Fibroblast of the conjunctiva (primary cell): Measurements from ENCODE around the gene ATP8B2.
"Not testable (repeated sequence)": the region's sequence is repeated elsewhere in the genome, so short reads cannot be mapped to it uniquely, and the experiment has no call there.

Experiments used
- DNase-seq: peaks from one replicate; pipeline ENCODE4 v3.0.0-alpha.2; 2010; ENCODE audit warnings: low read depth

The ATP8B2 gene

GRCh38 chr1:154347961-154348360 lies 22.6 kb downstream of the ATP8B2 start:
- DNase-seq: no peak

GRCh38 chr1:154348429-154349076 lies 23.2 kb downstream of the ATP8B2 start:
- no peak for DNase-seq

GRCh38 chr1:154349121-154349520 lies 23.8 kb downstream of the ATP8B2 start:
- DNase-seq: no peak

DNA sequence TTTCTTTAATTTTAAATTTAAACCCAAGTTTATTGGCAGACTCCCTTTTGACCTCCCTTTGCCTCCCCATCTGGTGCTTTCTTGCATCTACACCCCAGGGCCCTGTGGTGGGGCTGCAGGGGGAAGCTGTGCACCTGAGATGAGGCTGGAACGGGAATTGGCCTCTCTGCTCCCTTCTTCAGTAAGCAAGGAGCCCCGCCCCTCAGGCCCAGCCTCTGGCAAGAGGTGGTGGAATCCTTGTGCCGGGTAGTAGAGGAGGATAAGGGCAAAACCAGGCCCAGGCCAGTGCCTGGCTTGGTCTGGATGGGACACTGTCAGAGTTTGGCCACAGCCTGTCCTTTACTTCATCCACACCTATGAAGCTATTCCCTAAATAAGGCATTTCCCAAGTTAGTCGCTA lies 25.1 kb downstream of the ATP8B2 start:
- DNase-seq: no peak

DNA sequence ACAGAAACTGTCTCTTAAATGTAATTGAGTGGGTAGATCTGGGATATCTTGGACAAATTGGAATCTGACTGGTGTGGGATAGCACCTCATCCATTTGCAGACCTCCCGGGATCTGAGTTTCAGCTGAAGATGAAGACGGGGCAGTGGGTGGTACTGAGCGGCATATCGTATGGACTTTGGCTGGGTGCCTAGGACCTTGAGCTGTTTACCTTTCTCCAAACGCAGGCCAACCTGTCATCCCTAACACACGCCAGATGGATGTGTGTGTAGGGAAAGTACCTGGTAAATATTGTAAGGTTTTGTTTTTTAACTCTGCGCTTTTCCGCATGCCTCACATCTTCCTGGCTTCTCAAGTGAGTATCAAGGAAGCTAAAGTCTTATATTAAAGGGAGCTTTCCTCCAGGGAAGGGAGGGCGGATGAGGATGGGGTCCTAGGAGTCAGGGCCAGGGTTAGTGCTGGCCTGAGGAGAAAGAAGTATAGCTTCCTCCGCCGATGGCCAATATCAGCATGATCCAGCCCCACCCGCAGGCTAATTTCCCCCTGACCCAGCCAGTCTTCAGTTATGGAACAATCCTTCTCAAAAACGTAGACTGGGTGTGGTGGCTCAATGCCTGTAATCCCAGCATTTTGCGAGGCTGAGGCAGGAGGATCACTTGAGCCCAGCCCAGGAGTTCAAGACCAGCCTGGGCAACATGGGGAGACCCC lies 26.2 kb downstream of the ATP8B2 start:
- no peak for DNase-seq

DNA sequence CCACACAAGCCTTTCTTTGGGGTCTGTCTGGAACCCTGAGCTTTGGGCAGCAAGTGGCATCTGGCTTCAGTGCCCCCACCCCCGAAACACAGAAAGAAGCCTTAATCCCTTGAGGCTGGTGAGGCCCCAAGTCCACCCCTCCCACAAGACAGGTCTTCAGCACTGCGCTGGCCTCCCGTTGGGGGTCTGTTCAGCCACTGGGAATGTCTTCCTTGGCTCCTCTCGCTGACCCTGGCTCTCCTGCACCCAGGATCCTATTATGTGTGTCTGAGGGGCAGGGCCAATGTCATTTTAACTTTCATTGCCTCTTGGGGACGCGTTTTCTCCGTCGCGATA lies 26.9 kb downstream of the ATP8B2 start:
- no peak for DNase-seq

DNA sequence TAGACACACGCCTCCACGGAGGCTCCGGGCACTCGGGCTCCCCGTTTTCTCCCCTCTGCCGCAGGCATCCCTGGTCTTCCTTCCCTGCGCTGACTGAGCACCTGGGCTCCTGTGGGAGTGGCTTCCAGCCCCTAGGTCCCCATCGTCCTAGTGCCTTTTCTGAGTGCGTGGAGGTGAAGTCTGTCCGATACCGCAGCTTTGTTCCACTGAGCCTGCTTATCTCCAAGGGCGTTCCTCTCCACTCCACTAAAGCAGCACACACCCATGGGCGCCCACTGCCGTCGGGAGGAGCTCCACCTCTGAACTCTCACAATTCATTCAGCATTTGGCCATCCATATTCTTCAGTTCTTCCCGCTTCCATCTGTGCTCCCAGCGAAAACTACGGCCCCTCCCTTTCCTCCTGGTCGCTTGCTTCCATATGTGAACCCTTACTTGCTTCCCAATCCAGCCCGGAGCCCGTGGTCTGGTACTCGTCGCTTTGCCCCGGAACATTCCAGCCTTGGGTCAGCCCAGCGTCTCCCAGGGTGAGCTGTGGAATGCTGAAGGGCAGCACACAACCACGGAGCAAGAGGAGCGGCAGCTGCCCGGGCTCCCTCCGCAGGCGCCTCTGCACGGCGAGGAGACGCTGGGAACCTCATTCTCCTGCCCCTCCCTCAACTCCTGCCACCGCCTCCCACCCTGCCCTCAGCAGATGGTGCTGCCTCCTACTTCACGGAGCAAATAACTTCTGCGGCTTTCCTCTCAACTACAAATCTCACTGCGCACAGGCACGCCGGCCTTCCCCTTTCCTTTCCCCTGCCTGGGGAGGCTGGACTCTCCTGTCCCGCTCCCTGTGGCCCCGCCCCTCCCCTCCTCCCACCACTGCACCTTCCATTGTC lies 27.5 kb downstream of the ATP8B2 start:
- no peak for DNase-seq

- DNase-seq: peak; percentile 46
Measured at GRCh38 chr1:154353460-154353904, 28.2 kb downstream of the ATP8B2 start.

GRCh38 chr1:154353966-154354365 lies 28.6 kb downstream of the ATP8B2 start:
- no peak for DNase-seq

DNA sequence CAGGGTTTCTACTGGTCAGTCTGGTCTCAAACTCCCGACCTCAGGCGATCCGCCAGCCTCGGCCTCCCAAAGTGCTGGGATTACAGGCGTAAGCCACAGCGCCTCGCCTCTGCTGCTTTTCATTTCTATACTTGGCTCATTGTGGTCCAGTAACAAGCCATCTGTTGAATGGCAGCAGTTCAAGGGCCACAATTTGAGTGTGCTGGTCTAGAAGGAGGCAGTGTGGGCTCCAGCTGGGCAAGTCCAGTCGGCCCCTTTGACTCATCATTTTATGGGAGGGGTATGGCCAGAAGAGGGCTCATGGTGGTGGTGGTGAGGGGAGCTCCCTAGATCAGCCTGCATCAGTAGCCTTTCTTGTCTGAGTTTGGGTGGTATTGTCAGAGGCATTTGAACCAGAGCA lies 33.2 kb downstream of the ATP8B2 start:
- no peak for DNase-seq

DNA sequence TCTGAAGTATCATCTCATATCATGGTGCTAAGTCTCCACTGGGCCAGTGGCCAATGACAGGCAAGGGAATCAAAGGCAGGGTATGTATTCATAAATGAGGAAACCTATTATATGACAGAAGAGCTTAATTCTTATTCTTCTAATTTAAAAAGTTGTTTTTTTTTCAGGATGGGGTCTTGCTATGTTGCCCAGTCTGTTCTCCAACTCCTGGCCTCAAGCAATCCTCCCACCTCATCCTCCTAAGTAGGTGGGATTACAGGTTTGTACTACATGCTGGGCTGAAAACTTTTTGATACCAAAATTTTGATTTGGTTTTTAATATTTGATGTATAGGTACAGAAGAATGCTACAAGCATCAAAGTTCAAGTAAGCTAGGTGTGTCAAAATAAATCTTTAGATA lies 35.0 kb downstream of the ATP8B2 start:
- no peak for DNase-seq

GRCh38 chr1:154360881-154361280 lies 35.6 kb downstream of the ATP8B2 start:
- not testable (repeated sequence) for DNase-seq

- DNase-seq: no peak
Measured at GRCh38 chr1:154361357-154361756, 36.0 kb downstream of the ATP8B2 start.

DNA sequence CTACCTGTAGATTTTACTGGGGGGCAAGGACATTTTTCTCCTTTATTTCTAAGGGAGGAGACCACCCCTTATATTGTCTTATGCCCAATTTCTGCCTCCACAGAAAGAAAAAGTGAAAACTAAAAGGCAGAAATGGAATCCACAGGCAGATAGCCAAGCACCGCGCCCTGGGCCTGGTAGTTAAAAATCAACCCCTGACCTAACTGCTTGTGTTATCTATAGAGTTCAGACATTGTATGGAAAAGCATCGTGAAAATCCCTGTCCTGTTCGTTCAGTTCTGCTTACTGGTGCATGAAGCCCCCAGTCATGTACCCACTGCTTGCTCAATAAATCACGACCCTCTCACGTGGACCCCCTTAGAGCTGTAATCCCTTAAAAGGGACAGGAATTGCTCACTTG lies 46.1 kb downstream of the ATP8B2 start:
- no peak for DNase-seq

DNA sequence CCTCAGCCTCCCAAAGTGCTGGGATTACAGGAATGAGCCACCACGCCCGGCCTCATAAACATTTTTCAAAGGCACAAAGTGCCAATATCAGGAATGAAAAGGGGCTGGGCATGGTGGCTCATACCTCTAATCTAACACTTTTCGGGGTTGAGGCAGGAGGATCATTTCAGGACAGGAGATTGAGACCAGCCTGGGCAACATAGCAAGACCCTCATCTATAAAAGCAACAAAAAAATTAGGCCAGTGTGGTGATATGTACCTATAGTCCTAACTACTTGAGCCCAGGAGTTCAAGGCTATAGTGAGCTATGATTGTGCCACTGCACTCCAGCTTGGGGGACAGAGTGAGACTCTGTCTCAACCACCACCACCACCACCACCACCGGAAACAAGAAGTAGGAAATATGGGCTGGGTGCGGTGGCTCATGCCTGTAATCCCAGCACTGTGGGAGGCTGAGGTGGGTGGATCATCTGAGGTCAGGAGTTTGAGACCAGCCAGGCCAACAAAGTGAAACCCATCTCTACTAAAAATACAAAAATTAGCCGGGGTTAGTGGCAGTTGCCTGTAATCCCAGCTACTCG lies 48.5 kb downstream of the ATP8B2 start:
- not testable (repeated sequence) for DNase-seq

- no peak for DNase-seq
Measured at GRCh38 chr1:154379301-154379700, 54.0 kb downstream of the ATP8B2 start.

DNA sequence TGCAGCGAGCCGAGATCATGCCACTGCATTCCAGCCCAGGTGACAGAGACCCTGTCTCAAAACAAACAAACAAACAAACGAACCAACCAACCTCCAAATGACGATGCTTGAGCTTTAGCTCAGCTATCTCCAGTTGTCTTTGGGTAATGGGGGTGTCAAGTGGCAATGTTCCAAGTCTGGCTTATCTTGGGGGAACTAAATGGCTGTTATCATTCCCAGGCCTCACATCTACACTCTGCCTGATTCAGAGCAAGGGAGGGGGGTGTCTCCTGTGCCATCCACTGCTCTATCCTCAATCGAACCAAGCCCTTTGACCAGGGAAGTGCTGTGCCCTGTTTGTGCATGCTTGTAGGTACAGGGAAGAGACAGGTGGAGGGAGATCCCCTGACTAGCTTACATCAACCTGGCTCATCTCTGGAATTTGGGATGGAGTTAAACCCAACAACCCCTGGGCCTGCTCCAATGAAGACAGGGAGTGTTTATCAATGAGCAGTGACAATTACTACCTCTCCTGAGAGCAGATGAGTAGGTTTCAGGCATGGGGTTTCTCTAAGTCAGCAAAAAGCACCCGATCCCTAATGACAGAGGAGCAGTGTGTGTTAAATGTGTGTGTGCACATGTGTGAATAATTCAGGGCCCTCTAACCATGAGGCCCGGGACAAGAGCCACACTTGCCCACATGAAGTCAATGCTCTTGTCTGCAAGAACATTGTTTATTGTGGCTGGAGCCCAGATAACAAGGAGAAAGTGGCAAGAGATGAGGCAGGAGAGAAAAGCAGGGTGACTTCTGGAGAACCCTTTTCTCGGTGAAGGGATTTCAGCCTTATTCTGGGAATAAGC lies 59.5 kb downstream of the ATP8B2 start:
- no peak for DNase-seq

- DNase-seq: no peak
Measured at GRCh38 chr1:154386643-154387352, 61.5 kb downstream of the ATP8B2 start.

DNA sequence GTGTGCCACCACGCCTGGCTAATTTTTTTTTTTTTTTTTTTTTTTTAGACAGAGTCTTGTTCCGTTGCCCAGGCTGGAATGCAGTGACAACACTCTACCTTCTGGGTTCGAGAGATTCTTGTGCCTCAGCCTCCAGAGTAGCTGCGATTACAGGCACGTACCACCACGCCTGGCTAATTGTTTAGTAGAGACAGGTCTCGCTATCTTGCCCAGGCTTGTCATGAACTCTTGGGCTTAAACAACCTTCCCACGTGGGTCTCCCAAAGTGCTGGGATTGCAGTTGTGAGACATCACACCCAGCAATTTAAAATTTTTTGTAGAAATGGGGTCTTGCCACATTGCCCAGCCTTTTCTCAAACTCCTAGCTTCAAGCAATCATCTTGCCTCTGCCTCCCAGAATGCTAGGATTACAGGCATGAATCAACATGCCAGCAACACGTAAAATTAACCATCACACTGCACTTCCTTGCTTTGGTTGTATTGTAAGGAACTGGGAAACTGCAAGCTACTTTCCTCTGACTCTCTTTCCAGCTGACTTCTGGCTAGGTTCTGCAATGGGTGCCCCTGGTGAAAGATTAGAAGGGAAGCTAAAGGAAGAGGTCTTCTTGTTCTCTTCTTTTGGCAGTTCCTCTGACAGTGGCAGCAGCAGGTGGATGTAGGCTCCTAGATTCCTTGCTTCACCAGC lies 65.9 kb downstream of the ATP8B2 start:
- no peak for DNase-seq

GRCh38 chr1:154398141-154398540 lies 72.8 kb downstream of the ATP8B2 start:
- no peak for DNase-seq
